SK-N-SH treated with all-trans-retinoic acid at 6 μM for 48 hours (cell line): ENCODE measurements around the gene TMBIM6.
"Not testable (repeated sequence)": the region's sequence is repeated elsewhere in the genome, so short reads cannot be mapped to it uniquely, and the experiment has no call there.

Source experiments
- ATAC-seq: fragments of 200-7000 bp; cut with Tn5 transposase; 3 replicates; pipeline ENCODE4 v1.9.1; 2020; ENCODE audit warnings: mild to moderate bottlenecking, moderate library complexity
- ARNTL ChIP-seq: fragments of 450-650 bp; formaldehyde crosslinking; IDR thresholded peaks from 2 replicates; pipeline ENCODE4 v1.5.0; 2020; ENCODE audit warnings: low read depth, mild to moderate bottlenecking, moderate library complexity, borderline replicate concordance
- CREB5 ChIP-seq: fragments of 250-450 bp; sonication (Bioruptor Pico); IDR thresholded peaks from 2 replicates; pipeline ENCODE4 v1.5.1; 2020; ENCODE audit warnings: low read depth, mild to moderate bottlenecking, moderate library complexity
- CSDC2 ChIP-seq: fragments of 250-450 bp; sonication (Bioruptor Pico); IDR thresholded peaks from 2 replicates; pipeline ENCODE4 v1.5.0; 2020; ENCODE audit warnings: mild to moderate bottlenecking, moderate library complexity
- CSRNP3 ChIP-seq: fragments of 250-450 bp; sonication (Bioruptor Pico); IDR thresholded peaks from 2 replicates; pipeline ENCODE4 v1.5.1; 2021; ENCODE audit warnings: mild to moderate bottlenecking, moderate library complexity
- ISL1 ChIP-seq: fragments of 250-450 bp; sonication (Bioruptor Pico); IDR thresholded peaks from 2 replicates; pipeline ENCODE4 v2.1.2; 2022; ENCODE audit warnings: mild to moderate bottlenecking, moderate library complexity
- OSR1 ChIP-seq: fragments of 250-450 bp; sonication (Bioruptor Pico); IDR thresholded peaks from 2 replicates; pipeline ENCODE4 v1.8.0; 2022; ENCODE audit warnings: moderate library complexity, mild to moderate bottlenecking, inconsistent platforms
- POU6F1 ChIP-seq: fragments of 250-450 bp; sonication (Bioruptor Pico); IDR thresholded peaks from 2 replicates; pipeline ENCODE4 v1.8.0; 2021; ENCODE audit warnings: low read depth, mild to moderate bottlenecking, moderate library complexity, borderline replicate concordance
- PPARA ChIP-seq: fragments of 250-450 bp; sonication (Bioruptor Pico); IDR thresholded peaks from 2 replicates; pipeline ENCODE4 v1.5.0; 2020; ENCODE audit warnings: mild to moderate bottlenecking, borderline replicate concordance
- SNAI2 ChIP-seq: fragments of 250-450 bp; sonication (Bioruptor Pico); IDR thresholded peaks from 2 replicates; pipeline ENCODE4 v1.5.0; 2020; ENCODE audit warnings: mild to moderate bottlenecking, moderate library complexity
- TSHZ2 ChIP-seq: fragments of 250-450 bp; sonication (Bioruptor Pico); IDR thresholded peaks from 2 replicates; pipeline ENCODE4 v1.5.0; 2020; ENCODE audit warnings: mild to moderate bottlenecking, moderate library complexity
- ZFP30 ChIP-seq: fragments of 450-650 bp; formaldehyde crosslinking; IDR thresholded peaks from 2 replicates; pipeline ENCODE4 v1.5.0; 2022; ENCODE audit warnings: mild to moderate bottlenecking, moderate library complexity
- ZNF70 ChIP-seq: fragments of 450-650 bp; formaldehyde crosslinking; IDR thresholded peaks from 2 replicates; pipeline ENCODE4 v1.5.0; 2020; ENCODE audit warnings: mild to moderate bottlenecking, moderate library complexity
- ZNF8 ChIP-seq: fragments of 450-650 bp; formaldehyde crosslinking; IDR thresholded peaks from 2 replicates; pipeline ENCODE4 v1.5.0; 2020; ENCODE audit warnings: mild to moderate bottlenecking, moderate library complexity

TMBIM6 gene

GRCh38 chr12:49730568-49731101 is 10.7 kb upstream of the TMBIM6 start (continued):
- TF ChIP-seq TSHZ2 = no peak

- TF ChIP-seq POU6F1 (no peak), ZFP30 (CRISPR knock-in tag) (no peak), CREB5 (CRISPR knock-in tag) (no peak), ZNF70 (no peak), PPARA (CRISPR knock-in tag) (no peak), OSR1 (CRISPR knock-in tag) (no peak), ARNTL (no peak), TSHZ2 (no peak), CSRNP3 (no peak), ISL1 (no peak), ZNF8 (no peak), SNAI2 (CRISPR knock-in tag) (no peak), CSDC2 (CRISPR knock-in tag) (no peak)
- ATAC-seq = no peak
These were observed 7.9 kb upstream of the TMBIM6 start for GRCh38 chr12:49733219-49734017.

- ATAC-seq = not testable (repeated sequence)
These were observed 6.5 kb upstream of the TMBIM6 start for GRCh38 chr12:49734900-49735299.

- not testable (repeated sequence) for ATAC-seq
These were observed 2.6 kb upstream of the TMBIM6 start for GRCh38 chr12:49738721-49739120.

GRCh38 chr12:49740277-49740676 is 1.1 kb upstream of the TMBIM6 start:
- not testable (repeated sequence) for ATAC-seq
